HPDE6-E6E7 (cell line): ENCODE results near the gene TNIK.
"Not testable (repeated sequence)": the region's sequence is repeated elsewhere in the genome, so short reads cannot be mapped to it uniquely, and the experiment has no call there.

Experiments
- DNase-seq: peaks from one replicate; pipeline ENCODE4 v3.0.0; 2011; ENCODE audit warnings: missing footprints; ENCODE audit errors: extremely low spot score

TNIK gene

GRCh38 chr3:171256445-171257250 lies 203.6 kb downstream of the TNIK start:
- DNase-seq = no peak

GRCh38 chr3:171255236-171255806 lies 204.9 kb downstream of the TNIK start:
- no peak for DNase-seq

GRCh38 chr3:171254315-171254714 lies 205.9 kb downstream of the TNIK start:
- DNase-seq = no peak

GRCh38 chr3:171251835-171252234 lies 208.4 kb downstream of the TNIK start:
- no peak for DNase-seq

GRCh38 chr3:171250444-171250843 lies 209.8 kb downstream of the TNIK start:
- no peak for DNase-seq

GRCh38 chr3:171249245-171249644 lies 211.0 kb downstream of the TNIK start:
- DNase-seq = no peak

GRCh38 chr3:171248426-171249111 lies 211.6 kb downstream of the TNIK start:
- no peak for DNase-seq

- DNase-seq = no peak
Observed at GRCh38 chr3:171245796-171246765, 214.1 kb downstream of the TNIK start.

- no peak for DNase-seq
Observed at GRCh38 chr3:171242951-171243350, 217.3 kb downstream of the TNIK start.

- no peak for DNase-seq
Observed at GRCh38 chr3:171242170-171242569, 218.0 kb downstream of the TNIK start.

GRCh38 chr3:171241655-171242054 lies 218.6 kb downstream of the TNIK start:
- not testable (repeated sequence) for DNase-seq

GRCh38 chr3:171240504-171240835 lies 219.7 kb downstream of the TNIK start:
- DNase-seq = no peak

- no peak for DNase-seq
Observed at GRCh38 chr3:171239757-171240503, 220.3 kb downstream of the TNIK start.

- DNase-seq = no peak
Observed at GRCh38 chr3:171237009-171237385, 223.2 kb downstream of the TNIK start.

- no peak for DNase-seq
Observed at GRCh38 chr3:171236265-171237008, 223.8 kb downstream of the TNIK start.

- no peak for DNase-seq
Observed at GRCh38 chr3:171234298-171235010, 225.8 kb downstream of the TNIK start.

GRCh38 chr3:171231361-171231760 lies 228.8 kb downstream of the TNIK start:
- DNase-seq = no peak

GRCh38 chr3:171230865-171231264 lies 229.3 kb downstream of the TNIK start:
- DNase-seq = no peak

- no peak for DNase-seq
Observed at GRCh38 chr3:171229173-171229572, 231.0 kb downstream of the TNIK start.

- DNase-seq = no peak
Observed at GRCh38 chr3:171228240-171228639, 232.0 kb downstream of the TNIK start.
